ENCODE data around the gene KAT2A. TPM values are rescaled to one million over a fixed set of nuclear protein-coding genes. Genes with fewer than 3 reads are reported as not detected.
A peak's percentile ranks its signal among the peaks of the same experiment; 100 is the strongest.

The KAT2A gene
- total RNA-seq, 1 donor from 2014 or later = 10.3 TPM

DNA sequence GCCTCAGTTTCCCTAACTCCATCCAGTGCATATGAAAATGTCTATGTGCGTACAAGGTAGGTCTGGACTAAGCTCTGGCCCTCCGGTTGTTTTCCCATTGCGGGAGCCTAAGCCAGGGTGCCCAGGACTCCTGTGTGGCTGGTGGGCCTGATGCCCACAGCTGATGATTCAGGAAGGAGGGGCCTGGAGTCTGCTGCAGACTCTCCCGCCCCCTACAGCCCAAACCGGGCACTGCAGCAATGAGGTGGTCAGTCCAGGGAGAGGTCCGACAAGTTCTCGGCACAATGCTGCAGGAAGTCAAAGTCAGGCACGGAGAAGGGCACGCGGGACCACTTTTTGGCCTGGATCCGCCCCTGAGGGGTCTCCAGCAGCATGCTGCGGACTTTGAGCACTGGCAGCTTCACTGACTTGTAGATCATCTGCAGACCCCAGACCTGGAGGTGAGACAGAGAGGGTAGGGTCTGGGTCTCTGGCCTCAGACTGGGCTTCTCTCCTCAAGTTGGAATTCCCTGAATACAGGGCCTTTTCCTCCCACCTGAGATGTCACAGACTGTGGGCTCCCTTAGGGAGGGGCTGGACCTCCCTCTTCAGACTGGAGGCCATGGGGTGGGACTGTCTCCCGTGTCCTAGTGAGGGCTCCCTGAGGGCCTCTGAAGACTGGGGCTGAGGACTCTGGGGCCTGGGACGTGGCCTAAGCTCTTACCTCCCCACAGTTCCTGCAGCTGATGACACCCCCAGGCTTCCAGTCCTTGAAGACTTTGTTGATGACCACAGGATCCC is 19.5 kb downstream of the KAT2A start:
- FAIRE-seq (no peak), DNase-seq (ENCODE audit: low read depth) (peak; percentile 49)
- TF ChIP-seq, protein P1, sequence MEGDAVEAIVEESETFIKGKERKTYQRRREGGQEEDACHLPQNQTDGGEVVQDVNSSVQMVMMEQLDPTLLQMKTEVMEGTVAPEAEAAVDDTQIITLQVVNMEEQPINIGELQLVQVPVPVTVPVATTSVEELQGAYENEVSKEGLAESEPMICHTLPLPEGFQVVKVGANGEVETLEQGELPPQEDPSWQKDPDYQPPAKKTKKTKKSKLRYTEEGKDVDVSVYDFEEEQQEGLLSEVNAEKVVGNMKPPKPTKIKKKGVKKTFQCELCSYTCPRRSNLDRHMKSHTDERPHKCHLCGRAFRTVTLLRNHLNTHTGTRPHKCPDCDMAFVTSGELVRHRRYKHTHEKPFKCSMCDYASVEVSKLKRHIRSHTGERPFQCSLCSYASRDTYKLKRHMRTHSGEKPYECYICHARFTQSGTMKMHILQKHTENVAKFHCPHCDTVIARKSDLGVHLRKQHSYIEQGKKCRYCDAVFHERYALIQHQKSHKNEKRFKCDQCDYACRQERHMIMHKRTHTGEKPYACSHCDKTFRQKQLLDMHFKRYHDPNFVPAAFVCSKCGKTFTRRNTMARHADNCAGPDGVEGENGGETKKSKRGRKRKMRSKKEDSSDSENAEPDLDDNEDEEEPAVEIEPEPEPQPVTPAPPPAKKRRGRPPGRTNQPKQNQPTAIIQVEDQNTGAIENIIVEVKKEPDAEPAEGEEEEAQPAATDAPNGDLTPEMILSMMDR (IDR thresholded peaks at IDR 0.05; ENCODE audit: insufficient read depth, low read length, severe bottlenecking) = peak; percentile 88
- H3K27me3 ChIP-seq (ENCODE audit: control insufficient read depth, insufficient read depth, low read length) = peaks cover 13% of the 10 kb centered on the region
- H3K36me3 ChIP-seq (ENCODE audit: control insufficient read depth, insufficient read depth, low read length) = peaks cover 2% of the 10 kb centered on the region
- no peak overlapping the region for H3K4me3 ChIP-seq (ENCODE audit: low read depth, low read length)

DNA sequence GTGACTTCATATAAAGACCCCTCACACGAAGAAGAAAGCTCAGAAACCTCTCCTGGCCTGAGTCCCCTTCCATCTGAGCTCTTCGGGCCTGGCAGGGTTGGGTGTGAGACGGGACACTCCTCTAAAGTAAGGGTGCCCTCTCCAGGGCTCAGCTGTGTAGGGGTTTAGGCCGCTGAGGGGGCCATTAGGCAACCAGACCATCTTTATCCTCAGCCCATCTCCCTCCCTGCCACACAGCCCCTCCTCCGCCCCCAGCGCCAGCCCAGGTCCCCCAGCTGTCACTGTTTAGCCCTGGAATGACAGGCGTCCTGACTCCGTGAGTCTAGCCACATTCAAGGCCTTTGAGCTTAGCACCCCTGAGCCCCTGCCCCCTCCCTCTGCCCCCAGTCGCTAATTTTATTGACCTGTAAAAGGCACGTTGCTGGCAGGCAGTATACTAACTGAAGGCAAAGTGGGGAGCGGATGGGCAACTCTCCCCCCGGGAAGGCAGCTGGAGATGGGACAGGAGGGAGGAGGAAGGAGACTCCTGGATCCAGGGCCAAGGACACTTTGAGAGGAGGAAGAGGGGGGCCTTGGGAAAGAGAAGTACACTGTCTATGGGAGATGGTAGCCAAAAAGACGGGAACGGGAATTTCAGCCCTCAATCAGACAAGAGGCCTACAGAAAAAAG is 22.3 kb downstream of the KAT2A start:
- FAIRE-seq = no peak
- H3K27me3 ChIP-seq (ENCODE audit: control insufficient read depth, insufficient read depth, low read length) = peaks cover 13% of the 10 kb centered on the region
- DNase-seq (ENCODE audit: low read depth) = no peak
- H3K36me3 ChIP-seq (ENCODE audit: control insufficient read depth, insufficient read depth, low read length) = no peaks in the 10 kb centered on the region
- TF ChIP-seq, protein P1 (IDR thresholded peaks at IDR 0.05; ENCODE audit: insufficient read depth, low read length, severe bottlenecking) = no peak
- H3K4me3 ChIP-seq (ENCODE audit: low read depth, low read length) = no peak overlapping the region

DNA sequence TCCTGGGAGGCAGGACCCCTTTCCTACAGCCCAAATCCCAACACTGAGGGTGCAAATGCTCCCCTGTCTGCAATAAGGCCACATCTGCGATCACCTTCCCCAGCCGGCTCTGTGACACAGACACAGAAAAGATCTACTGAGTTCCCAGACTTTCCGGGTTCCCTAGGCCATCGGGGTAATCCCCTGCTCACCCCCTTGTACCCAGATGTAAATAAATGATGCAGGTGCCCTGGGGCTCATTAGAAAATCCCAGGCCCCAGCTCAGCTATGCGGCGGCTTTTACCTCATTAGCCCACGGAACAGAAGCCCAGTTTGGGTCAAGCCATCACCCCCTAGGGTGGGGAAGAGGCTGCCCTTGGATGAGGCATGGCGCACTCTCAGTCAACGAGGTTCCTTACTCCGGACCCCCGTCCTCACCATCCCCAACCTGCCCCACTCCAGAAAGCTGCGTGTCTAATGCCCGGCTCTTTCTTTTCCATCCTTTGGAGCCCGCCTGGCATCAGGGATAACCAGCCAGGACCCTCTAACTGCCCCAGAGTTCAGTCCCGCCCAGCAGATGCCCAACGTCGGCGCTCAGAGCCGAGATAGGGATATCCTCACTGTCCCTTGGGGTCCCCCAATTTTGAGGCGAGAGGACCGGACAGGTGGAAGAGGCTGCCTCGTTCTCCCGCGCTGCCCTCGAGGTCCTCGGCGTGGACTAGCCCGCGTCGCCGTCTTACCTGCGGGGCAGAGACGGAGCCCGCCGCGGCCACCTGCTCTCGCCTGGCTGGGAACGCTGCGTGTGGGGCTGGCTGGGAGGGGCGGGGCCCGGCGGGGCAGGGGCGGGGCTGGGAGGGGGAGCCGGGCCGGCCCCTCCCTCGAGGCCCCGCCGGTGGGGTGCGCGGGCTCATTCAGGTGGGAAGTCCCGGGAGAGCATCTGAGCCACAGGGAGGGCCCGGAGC is 23.2 kb downstream of the KAT2A start, which contains the start of gene ZNF385C:
ZNF385C (minus strand) TSS at position 783 of the 941 bp plus-strand sequence. CDS start 35,417 bp downstream, outside the sequence.
- TF ChIP-seq, protein P1 (IDR thresholded peaks at IDR 0.05; ENCODE audit: insufficient read depth, low read length, severe bottlenecking) = no peak
- Histone ChIP-seq H3K27me3 (ENCODE audit: control insufficient read depth, insufficient read depth, low read length) (peaks cover 13% of the 10 kb centered on the region), H3K4me3 (ENCODE audit: low read depth, low read length) (no peak within 1 kb of the TSS), H3K36me3 (ENCODE audit: control insufficient read depth, insufficient read depth, low read length) (no peaks in the 10 kb centered on the region)
- no peak for DNase-seq (ENCODE audit: low read depth)
- FAIRE-seq = no peak

DNA sequence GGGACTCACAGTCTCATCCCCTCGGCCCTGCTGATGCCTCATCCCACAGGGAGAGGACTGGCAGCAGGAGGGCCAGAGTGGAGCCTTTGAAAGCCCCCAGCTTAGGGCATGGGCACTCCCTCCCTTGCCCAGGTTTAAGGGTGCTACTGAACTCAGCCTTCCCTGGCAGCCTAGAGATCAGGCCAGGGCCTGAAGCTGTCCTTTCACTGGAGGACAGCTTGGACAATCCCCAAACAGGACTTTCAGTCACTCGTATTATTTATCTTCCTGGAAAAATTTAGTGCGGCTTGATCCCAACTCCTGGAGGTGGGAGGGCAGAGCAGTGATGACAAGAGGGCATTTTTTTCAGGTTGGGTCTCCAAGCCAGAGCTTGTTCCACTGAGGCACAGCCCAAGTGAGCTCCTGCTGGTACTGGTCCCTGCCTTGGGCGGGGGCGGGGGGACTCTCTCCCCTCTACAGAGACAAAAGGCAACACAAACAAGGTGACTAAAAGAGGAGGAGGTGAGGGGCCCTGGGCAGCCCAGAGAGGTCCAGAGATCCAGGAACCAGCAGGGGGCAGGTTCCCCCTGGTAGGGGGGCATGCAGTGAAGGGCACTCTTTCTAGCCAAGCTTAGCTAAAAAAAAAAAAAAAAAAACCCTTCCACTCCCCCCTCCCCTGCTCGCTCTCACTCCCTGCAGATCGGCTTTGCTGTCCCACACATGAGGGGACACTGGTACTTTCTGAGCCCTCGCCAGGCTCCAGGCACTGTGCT is 24.6 kb downstream of the KAT2A start:
- FAIRE-seq (no peak), DNase-seq (ENCODE audit: low read depth) (no peak)
- Histone ChIP-seq H3K36me3 (ENCODE audit: control insufficient read depth, insufficient read depth, low read length) (no peaks in the 10 kb centered on the region), H3K4me3 (ENCODE audit: low read depth, low read length) (no peak overlapping the region), H3K27me3 (ENCODE audit: control insufficient read depth, insufficient read depth, low read length) (peaks cover 13% of the 10 kb centered on the region)
- TF ChIP-seq, protein P1 (IDR thresholded peaks at IDR 0.05; ENCODE audit: insufficient read depth, low read length, severe bottlenecking) = no peak
